Cerebellar nuclear complex (tissue), 1 donor: ENCODE data around the gene TBC1D22A.

ENCODE experiments used
- DNase-seq, 2 experiments: peaks; one replicate each; lab custom pipeline; 2025; lab: John Stamatoyannopoulos, UW

TBC1D22A gene

DNA sequence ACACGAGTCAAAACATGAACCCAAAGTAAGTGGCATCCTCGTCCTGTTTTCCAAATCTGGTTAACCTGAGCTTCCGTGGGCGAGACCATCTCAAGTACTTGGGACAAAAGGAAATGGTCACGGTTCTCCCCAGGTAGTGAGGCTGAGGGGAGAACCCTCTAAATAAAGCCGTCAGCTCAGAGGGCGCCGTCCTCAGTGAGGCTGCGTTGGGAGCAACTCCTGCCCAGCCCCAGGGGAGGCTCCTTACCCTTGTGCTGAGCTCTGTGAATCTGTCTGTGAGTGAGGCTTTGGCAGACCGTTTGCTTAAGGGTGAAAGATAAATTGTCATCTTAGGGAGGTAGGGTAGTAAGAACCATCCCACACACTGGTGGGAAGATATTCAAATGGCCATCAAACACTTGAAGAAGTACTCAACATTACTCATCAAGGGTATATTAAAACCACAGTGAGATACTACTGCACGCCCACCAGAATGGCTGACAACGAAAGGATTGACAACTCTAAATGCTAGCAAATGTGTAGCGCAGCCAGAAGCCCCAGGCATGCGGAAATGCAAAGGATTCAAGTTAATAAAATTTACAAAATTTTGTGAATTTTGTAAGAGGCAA lies 321.0 kb downstream of the TBC1D22A start:
- no peak for DNase-seq

GRCh38 chr22:47084226-47084625 lies 321.8 kb downstream of the TBC1D22A start:
- no peak for DNase-seq

DNA sequence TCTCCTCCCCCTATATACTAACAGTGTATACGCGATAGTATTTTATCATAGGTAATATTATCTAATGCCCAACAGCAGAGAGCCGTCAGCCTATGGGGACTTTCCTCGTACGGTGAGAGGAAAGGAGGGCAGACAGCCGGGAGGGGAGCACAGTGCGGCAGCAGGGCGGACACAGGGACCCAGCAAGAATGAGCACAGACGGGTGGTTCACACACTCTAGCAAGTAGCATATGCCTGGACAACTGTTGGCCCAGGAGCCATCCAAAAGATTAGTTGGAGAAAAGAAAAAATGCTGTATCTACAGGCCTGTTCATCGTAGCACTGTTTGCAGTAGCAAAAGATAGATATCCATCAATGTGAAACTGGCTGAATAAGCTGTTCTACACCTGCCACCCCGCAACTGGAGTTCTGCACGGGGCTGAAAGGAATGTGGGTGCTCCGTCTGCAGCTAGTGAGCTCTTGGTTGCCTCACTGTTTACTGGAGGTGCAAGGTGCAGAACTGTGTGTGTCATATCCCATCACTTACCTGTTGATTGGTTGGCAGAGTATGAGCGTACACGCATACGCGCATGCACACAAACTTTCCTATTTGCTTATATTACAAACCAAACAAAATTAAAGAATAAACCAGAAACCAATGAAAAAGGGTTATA lies 324.3 kb downstream of the TBC1D22A start:
- DNase-seq, result peak in 1 of 2 experiments; percentile 37

DNA sequence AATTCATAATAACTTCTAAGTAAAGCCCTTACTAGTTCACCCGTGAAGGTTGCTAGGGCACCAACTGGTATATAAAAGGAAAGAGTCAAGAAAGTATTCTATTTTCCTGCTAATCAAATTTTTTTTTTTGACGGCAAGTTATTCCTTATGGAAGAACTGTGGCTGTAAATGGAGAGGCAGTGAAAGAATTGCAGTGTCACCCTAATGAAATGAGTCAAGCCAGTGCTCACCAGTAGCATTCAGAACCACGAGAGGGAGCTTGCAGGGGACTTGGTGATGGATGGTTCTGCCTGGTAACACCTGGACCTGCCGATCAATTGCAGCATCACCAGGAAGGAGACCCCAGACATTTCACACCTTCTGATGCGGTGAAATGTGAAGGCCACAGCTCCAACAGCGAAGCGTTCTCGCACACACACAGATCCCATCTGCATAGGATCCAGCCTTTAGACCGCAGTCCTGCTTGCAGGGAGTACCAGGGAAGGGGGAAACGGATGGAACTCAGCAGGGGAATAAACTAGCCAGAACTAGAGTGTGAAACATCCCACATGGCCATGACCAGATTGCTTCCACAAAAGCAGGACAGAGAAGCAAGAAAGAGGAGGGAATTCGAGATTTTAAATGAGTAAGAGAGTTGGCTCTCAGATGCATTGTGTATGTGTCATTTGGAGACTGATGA lies 326.2 kb downstream of the TBC1D22A start:
- DNase-seq, result no peak

- no peak for DNase-seq
Observed at GRCh38 chr22:47089374-47089773, 326.9 kb downstream of the TBC1D22A start.

DNA sequence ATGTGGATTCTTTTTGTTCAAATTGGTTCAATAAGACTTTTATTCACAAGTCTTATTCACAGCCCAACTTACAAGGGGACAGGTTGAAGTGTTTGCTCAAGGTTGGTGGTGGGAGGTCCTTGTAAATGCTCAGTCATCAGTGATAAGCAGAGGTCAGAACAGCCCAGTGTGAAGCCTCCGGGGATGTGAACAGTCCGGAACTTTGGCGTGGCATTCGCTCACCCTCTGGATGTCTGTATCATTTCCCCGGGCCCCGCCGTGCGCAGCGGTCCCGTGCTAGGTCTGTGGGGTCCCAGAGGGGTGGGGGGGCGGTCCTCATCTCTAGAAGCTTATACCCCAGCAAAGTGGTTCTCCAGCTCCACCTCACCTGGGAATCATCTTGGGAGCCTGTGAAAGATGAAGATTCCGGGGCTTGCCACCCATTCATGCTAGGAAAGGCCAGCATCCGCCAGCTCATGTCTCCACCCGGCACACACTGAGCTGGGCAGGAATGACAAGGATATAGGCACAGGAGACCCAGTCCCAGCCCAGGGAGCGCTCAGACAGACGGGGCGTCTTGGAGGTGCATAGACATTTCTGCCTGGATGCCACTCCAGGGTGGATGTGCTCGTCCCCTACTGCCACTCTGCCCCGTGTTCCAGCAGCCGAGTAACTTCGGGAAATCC lies 327.5 kb downstream of the TBC1D22A start:
- no peak for DNase-seq

DNA sequence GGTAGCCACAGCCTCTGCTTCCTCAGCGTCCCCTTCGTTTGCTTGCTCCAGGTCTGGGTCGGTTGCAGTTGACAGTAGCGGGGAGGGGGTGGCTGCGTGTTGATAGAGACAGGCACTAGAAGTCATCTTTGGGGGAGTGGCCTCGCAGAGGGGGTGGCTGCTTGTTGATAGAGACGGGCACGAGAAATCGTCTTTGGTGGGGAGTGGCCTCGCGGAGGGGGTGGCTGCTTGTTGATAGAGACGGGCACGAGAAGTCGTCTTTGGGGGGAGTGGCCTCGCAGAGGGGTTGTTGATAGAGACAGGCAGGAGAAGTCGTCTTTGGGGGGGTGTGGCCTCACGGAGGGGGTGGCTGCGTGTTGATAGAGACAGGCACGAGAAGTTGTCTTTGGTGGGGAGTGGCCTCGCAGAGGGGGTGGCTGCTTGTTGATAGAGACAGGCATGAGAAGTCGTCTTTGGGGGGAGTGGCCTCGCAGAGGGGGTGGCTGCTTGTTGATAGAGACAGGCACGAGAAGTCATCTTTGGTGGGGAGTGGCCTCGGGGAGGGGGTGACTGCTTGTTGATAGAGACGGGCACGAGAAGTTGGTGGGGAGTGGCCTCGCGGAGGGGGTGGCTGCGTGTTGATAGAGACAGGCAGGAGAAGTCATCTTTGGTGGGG lies 328.3 kb downstream of the TBC1D22A start:
- no peak for DNase-seq

DNA sequence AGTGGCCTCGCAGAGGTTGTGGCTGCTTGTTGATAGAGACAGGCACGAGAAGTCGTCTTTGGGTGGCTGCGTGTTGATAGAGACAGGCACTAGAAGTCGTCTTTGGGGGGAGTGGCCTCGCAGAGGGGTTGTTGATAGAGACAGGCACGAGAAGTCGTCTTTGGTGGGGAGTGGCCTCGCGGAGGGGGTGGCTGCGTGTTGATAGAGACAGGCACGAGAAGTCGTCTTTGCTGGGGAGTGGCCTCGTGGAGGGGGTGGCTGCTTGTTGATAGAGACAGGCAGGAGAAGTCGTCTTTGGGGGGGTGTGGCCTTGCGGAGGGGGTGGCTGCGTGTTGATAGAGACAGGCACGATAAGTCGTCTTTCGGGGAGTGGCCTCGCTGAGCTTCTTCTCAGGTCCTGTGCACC lies 328.8 kb downstream of the TBC1D22A start:
- DNase-seq, result no peak

- no peak for DNase-seq
Observed at GRCh38 chr22:47091921-47092700, 329.7 kb downstream of the TBC1D22A start.

- DNase-seq, result no peak
Observed at GRCh38 chr22:47092896-47093311, 330.5 kb downstream of the TBC1D22A start.

GRCh38 chr22:47093720-47094119 lies 331.3 kb downstream of the TBC1D22A start:
- DNase-seq, result no peak

- DNase-seq, result no peak
Observed at GRCh38 chr22:47094861-47095330, 332.4 kb downstream of the TBC1D22A start.

DNA sequence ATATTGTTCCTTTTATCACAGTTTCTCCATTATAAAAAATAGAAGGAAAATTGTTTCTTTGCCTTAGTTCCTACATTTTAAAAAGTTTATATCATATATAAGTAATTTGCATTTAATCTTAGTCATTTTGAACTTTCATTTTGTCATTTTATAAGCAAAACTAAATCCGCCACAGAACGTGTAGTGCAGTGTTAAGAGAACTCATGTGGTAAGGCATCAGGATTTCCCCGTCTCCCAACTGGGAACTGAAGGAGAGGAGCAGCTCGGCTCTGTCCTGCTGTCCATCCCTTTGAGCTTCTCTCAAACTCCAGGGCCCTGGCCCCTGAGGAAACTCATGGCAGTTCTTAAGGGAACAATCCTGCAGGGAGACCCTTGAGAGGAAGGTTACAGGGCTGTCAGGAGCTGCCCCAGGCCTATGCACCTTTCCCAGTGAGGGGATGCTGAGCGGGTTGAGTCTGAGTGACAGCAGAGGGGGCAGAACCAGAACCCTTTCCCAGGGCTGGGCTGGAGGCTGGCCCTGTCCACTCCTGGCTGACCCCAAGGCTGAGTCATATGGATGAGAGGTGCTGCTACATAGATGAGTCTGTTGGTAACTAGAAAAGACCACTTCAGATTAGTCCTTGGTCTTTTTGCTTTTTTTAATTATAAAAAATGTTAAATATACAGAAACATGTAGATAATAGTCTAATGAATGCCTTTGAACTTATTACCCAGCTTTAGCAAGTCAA lies 333.1 kb downstream of the TBC1D22A start:
- DNase-seq, result no peak

- DNase-seq, result no peak
Observed at GRCh38 chr22:47098121-47098520, 335.7 kb downstream of the TBC1D22A start.

GRCh38 chr22:47098554-47098953 lies 336.1 kb downstream of the TBC1D22A start:
- no peak for DNase-seq

GRCh38 chr22:47100019-47100418 lies 337.6 kb downstream of the TBC1D22A start:
- DNase-seq, result no peak

- DNase-seq, result no peak
Observed at GRCh38 chr22:47100646-47101200, 338.3 kb downstream of the TBC1D22A start.

DNA sequence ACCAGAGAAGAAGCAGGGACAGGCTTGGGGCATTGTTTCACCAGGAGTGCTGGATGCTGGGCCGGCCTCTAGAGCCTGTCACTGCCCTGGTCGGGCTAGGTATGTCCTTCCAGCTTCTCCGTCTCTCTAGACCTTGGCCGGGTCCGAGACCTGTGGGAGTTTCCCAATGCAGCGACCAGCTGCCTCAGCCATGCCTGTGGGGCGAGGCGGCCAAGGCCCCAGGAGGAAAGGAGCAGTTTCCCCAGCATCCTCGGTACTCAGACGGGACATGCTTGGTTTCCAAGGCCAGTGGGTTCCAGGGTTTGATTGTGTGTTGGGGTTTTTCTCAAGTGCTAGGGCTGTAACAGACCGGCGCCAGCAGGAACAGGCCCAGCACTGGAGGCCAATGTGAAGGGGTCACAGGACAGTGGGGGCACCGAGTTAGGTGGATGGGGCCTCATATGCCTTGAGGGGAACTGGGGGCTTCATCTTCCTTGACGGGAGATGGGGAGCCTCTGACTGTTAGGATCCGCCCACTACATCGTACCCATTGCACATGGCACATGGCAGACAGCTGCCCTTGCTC lies 339.0 kb downstream of the TBC1D22A start:
- no peak for DNase-seq

- DNase-seq, result no peak
Observed at GRCh38 chr22:47102081-47102480, 339.6 kb downstream of the TBC1D22A start.

DNA sequence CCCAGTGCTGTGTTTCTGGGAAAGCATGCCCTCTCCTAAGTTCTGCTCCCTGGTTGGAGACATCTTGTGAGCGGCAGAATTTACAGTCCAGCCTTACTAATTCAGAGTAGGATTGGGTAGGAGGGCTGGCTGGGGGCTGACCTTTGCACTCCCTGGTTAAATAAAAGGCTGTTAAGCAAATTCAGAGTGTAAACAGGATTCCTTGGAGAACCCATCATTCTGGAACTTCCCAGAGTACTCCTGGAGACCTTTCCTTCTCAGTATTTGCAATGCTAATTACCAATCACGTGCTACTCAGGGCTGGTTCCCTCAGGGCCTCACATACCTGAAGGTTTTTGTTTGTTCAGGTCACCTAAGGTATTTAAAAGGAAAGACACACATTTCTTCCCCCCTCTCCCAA lies 340.2 kb downstream of the TBC1D22A start:
- DNase-seq, result no peak
